ENCODE data around the gene RNF32.

GRCh38 chr7:156677374-156678054 lies 36.9 kb downstream of the RNF32 start:
- TF ChIP-seq TAF1 (IDR thresholded peaks at IDR 0.05; ENCODE audit: borderline replicate concordance, insufficient read depth, low read length): no peak
- no peak for TF ChIP-seq POLR2AphosphoS5 (IDR thresholded peaks at IDR 0.05; ENCODE audit: low read depth, low read length)
- TF ChIP-seq REST (IDR thresholded peaks at IDR 0.05; ENCODE audit: insufficient read depth in 1 of 2, low read depth in 2 of 2, low read length in 2 of 2): no peak

All from PFSK-1 (cell line).